DOHH2 (cell line): ENCODE measurements around the gene DUSP1.

Experiments
- CTCF ChIP-seq: fragments of 200-600 bp; sonication (generic); IDR thresholded peaks from one replicate; pipeline ENCODE4 v1.5.1; 2014; ENCODE audit warnings: antibody characterized with exemption, mild to moderate bottlenecking, low read depth, low read length; ENCODE audit not compliant: poor library complexity, severe bottlenecking
- EZH2phosphoT487 ChIP-seq: fragments of 200-600 bp; sonication (generic); IDR thresholded peaks from 2 replicates; pipeline ENCODE4 v1.6.1; 2017; ENCODE audit warnings: borderline replicate concordance, mild to moderate bottlenecking, antibody characterized with exemption, low read length, moderate library complexity, mixed read lengths

- TF ChIP-seq CTCF (no peak), EZH2phosphoT487 (no peak)
Measured at GRCh38 chr5:172785429-172786088, 14.6 kb upstream of the DUSP1 start.
